ENCODE data around the gene SPDYC. TPM values are rescaled to one million over a fixed set of nuclear protein-coding genes. Genes with fewer than 3 reads are reported as not detected.

SPDYC gene
- total and polyA plus RNA-seq, 2 experiments from 2014 or later: 0.27 TPM; not detected in 1

DNA sequence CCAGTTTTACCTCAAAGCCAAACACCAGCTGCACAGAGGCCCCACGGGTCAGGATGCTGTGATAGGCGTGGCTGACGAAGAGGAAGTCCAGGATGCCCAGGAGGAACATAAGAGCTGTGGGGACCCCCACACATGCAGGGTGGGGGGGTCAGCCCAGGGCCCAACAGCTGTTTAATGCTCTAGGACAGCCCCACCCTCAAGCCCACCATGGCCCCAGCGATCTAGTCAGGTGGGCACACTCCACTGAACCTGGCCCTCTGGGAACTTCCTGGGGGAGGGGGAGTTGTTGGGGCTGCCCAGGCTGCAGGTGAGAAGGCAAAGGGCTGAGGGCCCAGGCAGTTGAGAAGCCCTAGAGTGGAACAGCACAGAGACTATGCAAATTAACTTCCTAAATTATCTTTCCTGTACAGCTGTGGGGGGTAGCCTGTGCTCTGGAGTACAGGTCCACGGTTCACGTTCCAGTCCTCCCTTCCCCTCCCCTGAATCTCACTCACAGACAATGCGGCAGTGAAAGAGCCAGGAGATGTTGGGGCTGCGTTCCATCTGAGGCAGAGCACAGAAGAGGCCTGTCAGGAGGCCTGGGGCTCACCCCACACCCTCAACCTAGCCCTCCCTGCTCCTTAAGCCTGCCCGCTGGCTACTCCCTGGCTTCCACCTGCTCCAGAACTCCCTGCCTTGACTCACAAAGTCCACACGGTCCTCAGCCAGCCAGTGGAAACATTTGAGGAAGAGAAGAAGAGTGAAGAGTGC lies 37.6 kb upstream of the SPDYC start (continued):
- TF ChIP-seq, protein P1, sequence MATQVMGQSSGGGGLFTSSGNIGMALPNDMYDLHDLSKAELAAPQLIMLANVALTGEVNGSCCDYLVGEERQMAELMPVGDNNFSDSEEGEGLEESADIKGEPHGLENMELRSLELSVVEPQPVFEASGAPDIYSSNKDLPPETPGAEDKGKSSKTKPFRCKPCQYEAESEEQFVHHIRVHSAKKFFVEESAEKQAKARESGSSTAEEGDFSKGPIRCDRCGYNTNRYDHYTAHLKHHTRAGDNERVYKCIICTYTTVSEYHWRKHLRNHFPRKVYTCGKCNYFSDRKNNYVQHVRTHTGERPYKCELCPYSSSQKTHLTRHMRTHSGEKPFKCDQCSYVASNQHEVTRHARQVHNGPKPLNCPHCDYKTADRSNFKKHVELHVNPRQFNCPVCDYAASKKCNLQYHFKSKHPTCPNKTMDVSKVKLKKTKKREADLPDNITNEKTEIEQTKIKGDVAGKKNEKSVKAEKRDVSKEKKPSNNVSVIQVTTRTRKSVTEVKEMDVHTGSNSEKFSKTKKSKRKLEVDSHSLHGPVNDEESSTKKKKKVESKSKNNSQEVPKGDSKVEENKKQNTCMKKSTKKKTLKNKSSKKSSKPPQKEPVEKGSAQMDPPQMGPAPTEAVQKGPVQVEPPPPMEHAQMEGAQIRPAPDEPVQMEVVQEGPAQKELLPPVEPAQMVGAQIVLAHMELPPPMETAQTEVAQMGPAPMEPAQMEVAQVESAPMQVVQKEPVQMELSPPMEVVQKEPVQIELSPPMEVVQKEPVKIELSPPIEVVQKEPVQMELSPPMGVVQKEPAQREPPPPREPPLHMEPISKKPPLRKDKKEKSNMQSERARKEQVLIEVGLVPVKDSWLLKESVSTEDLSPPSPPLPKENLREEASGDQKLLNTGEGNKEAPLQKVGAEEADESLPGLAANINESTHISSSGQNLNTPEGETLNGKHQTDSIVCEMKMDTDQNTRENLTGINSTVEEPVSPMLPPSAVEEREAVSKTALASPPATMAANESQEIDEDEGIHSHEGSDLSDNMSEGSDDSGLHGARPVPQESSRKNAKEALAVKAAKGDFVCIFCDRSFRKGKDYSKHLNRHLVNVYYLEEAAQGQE (IDR thresholded peaks at IDR 0.05; ENCODE audit: unreplicated experiment): no peak

- Histone ChIP-seq H3F3A (replicated peaks; ENCODE audit: low read depth) (peaks cover 12% of the 10 kb centered on the region; the same call in 1 of the 2 replicates), H3K4me2 (peak overlapping the region; percentile 99), H3K9me2 (ENCODE audit: insufficient read depth) (no peaks in the 10 kb centered on the region), H3K27me3 (ENCODE audit: insufficient read depth) (no peaks in the 10 kb centered on the region), H3K27ac (ENCODE audit: low read depth) (no peak overlapping the region), H3K79me2 (replicated peaks; ENCODE audit: insufficient read depth) (peaks cover 19% of the 10 kb centered on the region), H3K36me3 (ENCODE audit: insufficient read depth) (no peaks in the 10 kb centered on the region), H4K20me1 (replicated peaks; ENCODE audit: insufficient read depth) (no peaks in the 10 kb centered on the region), H3K4me1 (ENCODE audit: insufficient read depth) (peaks cover 20% of the 10 kb centered on the region; the same call in 1 of the 2 replicates), H2AFZ (no peak overlapping the region), H3K4me3 (peak overlapping the region; percentile 67)
- Mint-ChIP-seq H3K4me3 (peak overlapping the region; percentile 97), H3K36me3 (ENCODE audit: low read depth) (peaks cover 21% of the 10 kb centered on the region), H3K9me3 (no peaks in the 10 kb centered on the region), H3K4me1 (peaks cover 19% of the 10 kb centered on the region), H3K27me3 (ENCODE audit: insufficient read depth, low read depth, poor library complexity) (peaks cover 19% of the 10 kb centered on the region), H3K27ac (peak overlapping the region; percentile 94)
- ATAC-seq (peak; percentile 27), DNase-seq (ENCODE audit: low spot score) (peak; percentile 82)
- TF ChIP-seq CREB1 (CRISPR knock-in tag; IDR thresholded peaks at IDR 0.05; ENCODE audit: low read depth): no peak
- TF ChIP-seq NANOG (IDR thresholded peaks at IDR 0.05; ENCODE audit: borderline replicate concordance): no peak
- no peak for TF ChIP-seq CTCF (conservative IDR thresholded peaks at IDR 0.05; ENCODE audit: low read depth in 2 of 2)
- TF ChIP-seq, protein P2, sequence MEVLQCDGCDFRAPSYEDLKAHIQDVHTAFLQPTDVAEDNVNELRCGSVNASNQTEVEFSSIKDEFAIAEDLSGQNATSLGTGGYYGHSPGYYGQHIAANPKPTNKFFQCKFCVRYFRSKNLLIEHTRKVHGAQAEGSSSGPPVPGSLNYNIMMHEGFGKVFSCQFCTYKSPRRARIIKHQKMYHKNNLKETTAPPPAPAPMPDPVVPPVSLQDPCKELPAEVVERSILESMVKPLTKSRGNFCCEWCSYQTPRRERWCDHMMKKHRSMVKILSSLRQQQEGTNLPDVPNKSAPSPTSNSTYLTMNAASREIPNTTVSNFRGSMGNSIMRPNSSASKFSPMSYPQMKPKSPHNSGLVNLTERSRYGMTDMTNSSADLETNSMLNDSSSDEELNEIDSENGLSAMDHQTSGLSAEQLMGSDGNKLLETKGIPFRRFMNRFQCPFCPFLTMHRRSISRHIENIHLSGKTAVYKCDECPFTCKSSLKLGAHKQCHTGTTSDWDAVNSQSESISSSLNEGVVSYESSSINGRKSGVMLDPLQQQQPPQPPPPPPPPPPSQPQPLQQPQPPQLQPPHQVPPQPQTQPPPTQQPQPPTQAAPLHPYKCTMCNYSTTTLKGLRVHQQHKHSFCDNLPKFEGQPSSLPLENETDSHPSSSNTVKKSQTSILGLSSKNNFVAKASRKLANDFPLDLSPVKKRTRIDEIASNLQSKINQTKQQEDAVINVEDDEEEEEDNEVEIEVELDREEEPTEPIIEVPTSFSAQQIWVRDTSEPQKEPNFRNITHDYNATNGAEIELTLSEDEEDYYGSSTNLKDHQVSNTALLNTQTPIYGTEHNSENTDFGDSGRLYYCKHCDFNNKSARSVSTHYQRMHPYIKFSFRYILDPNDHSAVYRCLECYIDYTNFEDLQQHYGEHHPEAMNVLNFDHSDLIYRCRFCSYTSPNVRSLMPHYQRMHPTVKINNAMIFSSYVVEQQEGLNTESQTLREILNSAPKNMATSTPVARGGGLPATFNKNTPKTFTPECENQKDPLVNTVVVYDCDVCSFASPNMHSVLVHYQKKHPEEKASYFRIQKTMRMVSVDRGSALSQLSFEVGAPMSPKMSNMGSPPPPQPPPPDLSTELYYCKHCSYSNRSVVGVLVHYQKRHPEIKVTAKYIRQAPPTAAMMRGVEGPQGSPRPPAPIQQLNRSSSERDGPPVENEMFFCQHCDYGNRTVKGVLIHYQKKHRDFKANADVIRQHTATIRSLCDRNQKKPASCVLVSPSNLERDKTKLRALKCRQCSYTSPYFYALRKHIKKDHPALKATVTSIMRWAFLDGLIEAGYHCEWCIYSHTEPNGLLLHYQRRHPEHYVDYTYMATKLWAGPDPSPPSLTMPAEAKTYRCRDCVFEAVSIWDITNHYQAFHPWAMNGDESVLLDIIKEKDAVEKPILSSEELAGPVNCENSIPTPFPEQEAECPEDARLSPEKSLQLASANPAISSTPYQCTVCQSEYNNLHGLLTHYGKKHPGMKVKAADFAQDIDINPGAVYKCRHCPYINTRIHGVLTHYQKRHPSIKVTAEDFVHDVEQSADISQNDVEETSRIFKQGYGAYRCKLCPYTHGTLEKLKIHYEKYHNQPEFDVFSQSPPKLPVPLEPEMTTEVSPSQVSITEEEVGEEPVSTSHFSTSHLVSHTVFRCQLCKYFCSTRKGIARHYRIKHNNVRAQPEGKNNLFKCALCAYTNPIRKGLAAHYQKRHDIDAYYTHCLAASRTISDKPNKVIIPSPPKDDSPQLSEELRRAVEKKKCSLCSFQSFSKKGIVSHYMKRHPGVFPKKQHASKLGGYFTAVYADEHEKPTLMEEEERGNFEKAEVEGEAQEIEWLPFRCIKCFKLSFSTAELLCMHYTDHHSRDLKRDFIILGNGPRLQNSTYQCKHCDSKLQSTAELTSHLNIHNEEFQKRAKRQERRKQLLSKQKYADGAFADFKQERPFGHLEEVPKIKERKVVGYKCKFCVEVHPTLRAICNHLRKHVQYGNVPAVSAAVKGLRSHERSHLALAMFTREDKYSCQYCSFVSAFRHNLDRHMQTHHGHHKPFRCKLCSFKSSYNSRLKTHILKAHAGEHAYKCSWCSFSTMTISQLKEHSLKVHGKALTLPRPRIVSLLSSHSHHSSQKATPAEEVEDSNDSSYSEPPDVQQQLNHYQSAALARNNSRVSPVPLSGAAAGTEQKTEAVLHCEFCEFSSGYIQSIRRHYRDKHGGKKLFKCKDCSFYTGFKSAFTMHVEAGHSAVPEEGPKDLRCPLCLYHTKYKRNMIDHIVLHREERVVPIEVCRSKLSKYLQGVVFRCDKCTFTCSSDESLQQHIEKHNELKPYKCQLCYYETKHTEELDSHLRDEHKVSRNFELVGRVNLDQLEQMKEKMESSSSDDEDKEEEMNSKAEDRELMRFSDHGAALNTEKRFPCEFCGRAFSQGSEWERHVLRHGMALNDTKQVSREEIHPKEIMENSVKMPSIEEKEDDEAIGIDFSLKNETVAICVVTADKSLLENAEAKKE (CRISPR knock-in tag; IDR thresholded peaks at IDR 0.05): no peak
- no peak for TF ChIP-seq ZNF331 (CRISPR knock-in tag; IDR thresholded peaks at IDR 0.05; ENCODE audit: low read depth)
- no peak for TF ChIP-seq EZH2 (IDR thresholded peaks at IDR 0.05; ENCODE audit: low read depth, unreplicated experiment)
- no peak for TF ChIP-seq POLR2AphosphoS5 (IDR thresholded peaks at IDR 0.05; ENCODE audit: low read depth)
- TF ChIP-seq ETS1 (IDR thresholded peaks at IDR 0.05): no peak
- TF ChIP-seq ZNF114 (CRISPR knock-in tag; IDR thresholded peaks at IDR 0.05): no peak
- no peak for TF ChIP-seq STAT1 (IDR thresholded peaks at IDR 0.05; ENCODE audit: unreplicated experiment)
Measured at GRCh38 chr11:65132988-65133700, 36.9 kb upstream of the SPDYC start.
